Sigmoid colon (tissue), 7 donors: ENCODE measurements around the gene FAM210A. TPM values are rescaled to one million over a fixed set of nuclear protein-coding genes. Genes with fewer than 3 reads are reported as not detected.
A peak's percentile ranks its signal among the peaks of the same experiment; 100 is the strongest.

ENCODE experiments used
- DNase-seq: peaks from one replicate; pipeline ENCODE4 v3.0.0-alpha.2; 2019
- H3K27ac ChIP-seq, 4 donors: fragments of 200-600 bp; sonication (generic); one replicate each; pipeline ENCODE4 v1.5.1; 2016 to 2019; ENCODE audit warnings: mild to moderate bottlenecking in 1 of 4
- H3K27me3 ChIP-seq, 3 donors: fragments of 200-600 bp; sonication (generic); one replicate each; pipeline ENCODE4 v1.5.1; 2019; ENCODE audit warnings: mild to moderate bottlenecking in 1 of 3
- H3K36me3 ChIP-seq, 4 donors: fragments of 200-600 bp; sonication (generic); one replicate each; pipeline ENCODE4 v1.5.1; 2016 to 2019
- H3K4me1 ChIP-seq, 4 donors: fragments of 200-600 bp; sonication (generic); one replicate each; pipeline ENCODE4 v1.5.1; 2017 to 2019
- H3K4me3 ChIP-seq, 4 donors: fragments of 200-600 bp; sonication (generic); one replicate each; pipeline ENCODE4 v1.5.1; 2017 to 2019; ENCODE audit warnings: mild to moderate bottlenecking in 2 of 4, moderate library complexity in 1 of 4
- H3K9me3 ChIP-seq, 4 donors: fragments of 200-600 bp in 3 of 4; sonication (generic) in 3 of 4; one replicate each; pipeline versions ENCODE4 v1.5.1 to v1.6.1; 2013 to 2019
- CTCF ChIP-seq, 4 experiments: fragments of 450-650 bp in 3 of 4; fragments of 200-600 bp in 1 of 4; IDR thresholded peaks; one replicate each; pipeline ENCODE4 v1.5.1; 2016 to 2019; ENCODE audit warnings: antibody characterized with exemption in 4 of 4, mild to moderate bottlenecking in 3 of 4, moderate library complexity in 2 of 4
- EP300 ChIP-seq, 4 donors: sonication (generic); formaldehyde crosslinking; IDR thresholded peaks; one replicate each; pipeline ENCODE4 v1.6.1; 2017; ENCODE audit warnings: antibody characterized with exemption in 4 of 4
- POLR2A ChIP-seq, 2 donors: fragments of 450-650 bp; IDR thresholded peaks; one replicate each; pipeline ENCODE4 v1.6.1; 2016; ENCODE audit warnings: antibody characterized with exemption in 2 of 2, mild to moderate bottlenecking in 2 of 2, moderate library complexity in 2 of 2
- POLR2AphosphoS5 ChIP-seq, 4 donors: sonication (generic); formaldehyde crosslinking; IDR thresholded peaks; one replicate each; pipeline ENCODE4 v1.6.1; 2017; ENCODE audit warnings: antibody characterized with exemption in 4 of 4
- WGBS, 2 donors: extraction: QIAGEN DNeasy Blood & Tissue Kit; methylation state at CpG; one replicate each; pipeline ENCODE4 v1.1.7; 2013; 5-methylcytosine and 5-hydroxymethylcytosine counted together
- intact Hi-C: fragments of 100-400 bp; cut with DNase I; formaldehyde crosslinking; loops from one replicate; pipeline ENCODE4 v1.15.1; 2023
- polyA plus RNA-seq, 3 donors: library from polyadenylated mRNA; stranded (reverse); fragments of 200-250 nt; gene quantifications; one replicate each; pipeline ENCODE4 v1.2.3, GENCODE V29; 2013
- total RNA-seq, 4 donors: library from RNA; depleted of rRNA; stranded (reverse); fragments of >200 nt; gene quantifications; one replicate each; pipeline ENCODE4 v1.1.0, GENCODE V29; 2016
- donor health status: healthy with polysubstance abuse.
- donor health status: Bipolar disorder and iron deficiency.
- donor health status: healthy.

FAM210A gene
- total and polyA plus RNA-seq, 7 donors, result 4.8 to 19.6 (median 11.3) TPM

DNA sequence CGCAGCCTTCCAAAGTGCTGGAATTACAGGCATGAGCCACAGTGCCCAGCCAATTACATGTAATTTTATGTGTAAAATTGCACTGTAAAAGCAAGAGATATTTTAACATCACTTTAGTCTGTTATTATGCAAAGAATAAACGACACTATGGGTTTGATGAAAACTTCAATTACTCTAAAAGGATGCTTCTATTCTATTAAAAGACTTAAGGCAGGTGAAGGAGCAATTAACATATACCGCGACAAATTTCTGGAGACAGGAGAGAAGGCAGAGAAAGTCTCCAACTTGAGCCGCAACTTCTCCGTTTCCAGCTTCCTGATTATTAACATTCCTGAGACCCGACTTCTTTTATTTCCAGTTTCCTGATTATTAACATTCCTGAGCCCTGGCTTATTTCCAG is 53.7 kb downstream of the FAM210A start:
- H3K27ac ChIP-seq, result no peak overlapping the region

DNA sequence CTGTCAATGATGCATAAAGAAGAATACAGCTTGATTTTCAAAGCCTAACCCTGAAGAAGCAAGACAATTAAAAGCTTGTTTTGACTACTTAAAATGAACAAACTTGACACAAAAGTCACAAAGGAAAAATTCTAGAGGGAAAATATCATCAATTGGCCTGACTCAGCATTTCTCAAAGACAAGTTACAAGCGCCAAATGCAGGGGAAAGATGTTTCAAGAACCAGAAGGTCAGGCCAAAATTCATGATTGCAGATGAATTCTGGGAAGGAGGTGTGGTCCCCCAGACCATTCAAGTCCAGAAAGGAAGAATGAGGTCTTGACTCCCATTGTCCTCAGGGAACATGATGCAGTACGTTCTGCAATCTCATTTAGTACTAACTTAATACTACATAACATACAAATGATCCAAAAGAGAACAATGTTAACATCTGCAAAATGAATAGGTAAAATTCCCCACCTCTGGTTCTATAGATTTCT is 64.5 kb downstream of the FAM210A start:
- intact Hi-C loops, result loop anchor here (10.0 kb wide), 1 partner anchor 1247 kb away; no protein-coding TSS in a partner anchor
- no peak for TF ChIP-seq EP300 (IDR thresholded peaks at IDR 0.05)
- TF ChIP-seq POLR2A (IDR thresholded peaks at IDR 0.05), result no peak
- TF ChIP-seq POLR2AphosphoS5 (IDR thresholded peaks at IDR 0.05), result no peak
- no peak for TF ChIP-seq CTCF (IDR thresholded peaks at IDR 0.05)
- DNase-seq, result no peak
- Histone ChIP-seq H3K9me3 (no peaks in the 10 kb centered on the region), H3K27me3 (no peaks in the 10 kb centered on the region), H3K4me1 (no peaks in the 10 kb centered on the region), H3K36me3 (peaks cover 0 to 9% (median 2%) of the 10 kb centered on the region in 4 donors), H3K27ac (no peak overlapping the region), H3K4me3 (no peak overlapping the region)
- 93 to 98% methylated on average over 2 of the region's 2 CpGs for WGBS, 2 donors

More for the DNA sequence above, 53.7 kb downstream of the FAM210A start:
- no peak for DNase-seq
- no peak overlapping the region for H3K4me3 ChIP-seq
- no peaks in the 10 kb centered on the region for H3K9me3 ChIP-seq
- no peaks in the 10 kb centered on the region for H3K4me1 ChIP-seq
- no peaks in the 10 kb centered on the region for H3K27me3 ChIP-seq
- intact Hi-C loops, result no loop called here
- WGBS, 2 donors, result 85% methylated on average over 7 of the region's 7 CpGs
- TF ChIP-seq EP300 (IDR thresholded peaks at IDR 0.05) (no peak), POLR2AphosphoS5 (IDR thresholded peaks at IDR 0.05) (no peak), POLR2A (IDR thresholded peaks at IDR 0.05) (no peak), CTCF (IDR thresholded peaks at IDR 0.05) (no peak)
- H3K36me3 ChIP-seq, result peaks cover 0 to 8% (median 0%) of the 10 kb centered on the region in 4 donors

- no peak overlapping the region for H3K4me3 ChIP-seq
- H3K9me3 ChIP-seq, result no peaks in the 10 kb centered on the region
- no peaks in the 10 kb centered on the region for H3K4me1 ChIP-seq
- H3K27me3 ChIP-seq, result no peaks in the 10 kb centered on the region
- peaks cover 0 to 7% (median 2%) of the 10 kb centered on the region in 4 donors for H3K36me3 ChIP-seq
- no peak for DNase-seq
- WGBS, 2 donors, result 85 to 92% methylated on average over 8 of the region's 8 CpGs
- peak overlapping the region in 1 of 4 donors; percentile 44 for H3K27ac ChIP-seq
- intact Hi-C loops, result loop anchor here (10.0 kb wide), 1 partner anchor 1246 kb away; no protein-coding TSS in a partner anchor
- TF ChIP-seq POLR2A (IDR thresholded peaks at IDR 0.05) (no peak), EP300 (IDR thresholded peaks at IDR 0.05) (no peak), POLR2AphosphoS5 (IDR thresholded peaks at IDR 0.05) (no peak), CTCF (IDR thresholded peaks at IDR 0.05) (no peak)
These were observed 65.1 kb downstream of the FAM210A start for GRCh38 chr18:13661051-13661778.

GRCh38 chr18:13660510-13660909 is 65.8 kb downstream of the FAM210A start:
- no peak overlapping the region for H3K4me3 ChIP-seq
- H3K27ac ChIP-seq, result peak overlapping the region in 1 of 4 donors; percentile 44
- 83 to 85% methylated on average over 5 of the region's 5 CpGs for WGBS, 2 donors
- intact Hi-C loops, result loop anchor here (10.0 kb wide), 1 partner anchor 1246 kb away; no protein-coding TSS in a partner anchor
- no peak for DNase-seq
- H3K4me1 ChIP-seq, result no peaks in the 10 kb centered on the region
- H3K27me3 ChIP-seq, result no peaks in the 10 kb centered on the region
- peaks cover 0 to under 1% (median under 1%) of the 10 kb centered on the region in 4 donors for H3K36me3 ChIP-seq
- H3K9me3 ChIP-seq, result no peaks in the 10 kb centered on the region
- no peak for TF ChIP-seq POLR2A (IDR thresholded peaks at IDR 0.05)

GRCh38 chr18:13658436-13659204 is 67.7 kb downstream of the FAM210A start:
- no peaks in the 10 kb centered on the region for H3K4me1 ChIP-seq
- no peaks in the 10 kb centered on the region for H3K9me3 ChIP-seq
- H3K4me3 ChIP-seq, result no peak overlapping the region
- DNase-seq, result no peak
- intact Hi-C loops, result no loop called here
- no peaks in the 10 kb centered on the region for H3K36me3 ChIP-seq
- no peak for TF ChIP-seq EP300 (IDR thresholded peaks at IDR 0.05)
- no peak for TF ChIP-seq POLR2A (IDR thresholded peaks at IDR 0.05)
- no peak for TF ChIP-seq POLR2AphosphoS5 (IDR thresholded peaks at IDR 0.05)
- TF ChIP-seq CTCF (IDR thresholded peaks at IDR 0.05), result no peak
- H3K27me3 ChIP-seq, result no peaks in the 10 kb centered on the region
- no peak overlapping the region for H3K27ac ChIP-seq
- 85 to 89% methylated on average over 8 of the region's 8 CpGs for WGBS, 2 donors
